LNCaP clone FGC (cell line): ENCODE data around the gene DNMBP.

Experiments used
- DNase-seq: peaks from one replicate; pipeline ENCODE4 v3.0.0-alpha.2; 2011; ENCODE audit warnings: low read depth
- H3K4me3 ChIP-seq: 2 replicates; pipeline ENCODE4 v1.5.1; 2011; ENCODE audit warnings: mild to moderate bottlenecking, low read depth, low read length, control low read depth
- TF ChIP-seq, protein P1 (sequence below): IDR thresholded peaks from 2 replicates; pipeline ENCODE4 v1.5.1; 2012; ENCODE audit warnings: mild to moderate bottlenecking; ENCODE audit not compliant: control insufficient read depth, insufficient read depth; ENCODE audit errors: extremely low read depth

DNMBP gene

DNA sequence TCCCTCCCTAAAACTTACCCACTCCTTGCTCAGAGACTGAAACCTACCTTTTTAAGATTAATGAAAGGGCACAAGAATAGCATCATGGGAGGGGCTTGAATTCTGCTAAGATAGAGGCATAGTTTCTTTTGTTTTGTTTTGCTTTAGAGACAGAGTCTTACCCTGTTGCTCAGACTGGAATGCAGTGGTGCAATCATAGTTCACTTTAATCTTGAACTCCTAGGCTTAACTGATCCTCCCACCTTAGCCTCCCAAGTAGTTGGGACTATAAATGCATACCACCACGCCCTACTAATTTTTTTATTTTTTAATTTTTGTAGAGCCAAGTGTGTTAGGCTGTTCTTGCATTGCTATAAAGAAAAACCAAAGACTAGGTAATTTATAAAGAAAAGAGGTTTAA lies 17.7 kb upstream of the DNMBP start:
- no peak for DNase-seq
- TF ChIP-seq, protein P1, sequence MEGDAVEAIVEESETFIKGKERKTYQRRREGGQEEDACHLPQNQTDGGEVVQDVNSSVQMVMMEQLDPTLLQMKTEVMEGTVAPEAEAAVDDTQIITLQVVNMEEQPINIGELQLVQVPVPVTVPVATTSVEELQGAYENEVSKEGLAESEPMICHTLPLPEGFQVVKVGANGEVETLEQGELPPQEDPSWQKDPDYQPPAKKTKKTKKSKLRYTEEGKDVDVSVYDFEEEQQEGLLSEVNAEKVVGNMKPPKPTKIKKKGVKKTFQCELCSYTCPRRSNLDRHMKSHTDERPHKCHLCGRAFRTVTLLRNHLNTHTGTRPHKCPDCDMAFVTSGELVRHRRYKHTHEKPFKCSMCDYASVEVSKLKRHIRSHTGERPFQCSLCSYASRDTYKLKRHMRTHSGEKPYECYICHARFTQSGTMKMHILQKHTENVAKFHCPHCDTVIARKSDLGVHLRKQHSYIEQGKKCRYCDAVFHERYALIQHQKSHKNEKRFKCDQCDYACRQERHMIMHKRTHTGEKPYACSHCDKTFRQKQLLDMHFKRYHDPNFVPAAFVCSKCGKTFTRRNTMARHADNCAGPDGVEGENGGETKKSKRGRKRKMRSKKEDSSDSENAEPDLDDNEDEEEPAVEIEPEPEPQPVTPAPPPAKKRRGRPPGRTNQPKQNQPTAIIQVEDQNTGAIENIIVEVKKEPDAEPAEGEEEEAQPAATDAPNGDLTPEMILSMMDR, result no peak
- H3K4me3 ChIP-seq, result no peak overlapping the region

DNA sequence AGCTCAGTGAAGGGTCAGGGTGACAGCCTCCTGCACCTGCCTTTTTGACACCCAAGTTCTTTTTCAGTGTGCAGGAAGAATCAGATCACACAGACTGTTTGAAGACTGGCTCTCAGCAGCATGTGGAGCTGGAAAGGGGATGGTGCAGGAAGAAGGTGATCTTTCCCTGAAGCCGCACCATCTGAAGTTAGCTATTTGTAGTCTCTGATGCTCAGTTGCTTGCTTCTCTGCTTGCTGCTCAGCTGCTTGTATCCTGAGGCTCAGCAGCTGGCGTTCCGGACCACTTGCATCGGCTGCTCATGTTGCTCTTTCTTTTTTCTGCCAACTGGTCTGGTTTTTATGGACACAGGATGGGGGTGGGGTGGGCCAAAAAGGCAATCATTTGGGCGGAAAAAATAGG lies 15.8 kb upstream of the DNMBP start:
- TF ChIP-seq, protein P1, result no peak
- no peak overlapping the region for H3K4me3 ChIP-seq
- DNase-seq, result no peak

DNA sequence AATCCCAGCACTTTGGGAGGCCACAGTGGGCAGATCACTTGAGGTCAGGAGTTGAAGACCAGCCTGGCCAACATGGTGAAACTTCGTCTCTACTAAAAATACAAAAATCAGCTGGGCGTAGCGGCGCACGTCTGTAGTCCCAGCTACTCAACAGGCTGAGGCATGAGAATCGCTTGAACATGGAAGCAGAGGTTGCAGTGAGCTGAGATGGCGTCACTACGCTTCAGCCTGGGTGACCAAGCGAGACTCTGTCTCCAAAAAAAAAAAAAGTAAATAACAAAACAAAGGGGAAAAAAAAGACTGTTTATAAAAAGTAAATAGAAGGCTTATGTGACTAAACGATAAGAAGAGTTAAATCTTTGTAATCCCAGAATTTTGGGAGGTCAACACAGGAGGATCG lies 15.0 kb upstream of the DNMBP start:
- H3K4me3 ChIP-seq, result no peak overlapping the region
- TF ChIP-seq, protein P1, result no peak
- no peak for DNase-seq

DNA sequence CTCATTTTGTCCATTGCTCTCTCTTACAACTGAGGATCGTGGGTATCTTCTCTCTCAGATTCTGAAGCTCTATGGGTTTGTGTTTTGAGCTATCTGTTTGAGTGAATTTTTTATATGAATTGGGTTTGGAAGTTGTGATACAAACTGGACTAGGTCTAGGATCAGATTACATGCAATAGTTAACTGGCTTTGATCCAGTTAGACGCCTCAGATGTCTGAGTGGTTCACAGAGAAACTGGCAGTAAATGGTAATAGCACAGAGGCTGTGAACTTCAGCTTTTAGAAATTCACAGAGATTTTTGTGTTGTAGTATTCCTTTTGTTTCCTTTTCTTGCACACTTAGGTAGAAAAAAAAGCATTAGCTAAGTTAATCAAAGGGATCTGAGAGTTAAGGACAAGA lies 12.7 kb upstream of the DNMBP start:
- no peak for DNase-seq
- TF ChIP-seq, protein P1, result no peak
- H3K4me3 ChIP-seq, result no peak overlapping the region

DNA sequence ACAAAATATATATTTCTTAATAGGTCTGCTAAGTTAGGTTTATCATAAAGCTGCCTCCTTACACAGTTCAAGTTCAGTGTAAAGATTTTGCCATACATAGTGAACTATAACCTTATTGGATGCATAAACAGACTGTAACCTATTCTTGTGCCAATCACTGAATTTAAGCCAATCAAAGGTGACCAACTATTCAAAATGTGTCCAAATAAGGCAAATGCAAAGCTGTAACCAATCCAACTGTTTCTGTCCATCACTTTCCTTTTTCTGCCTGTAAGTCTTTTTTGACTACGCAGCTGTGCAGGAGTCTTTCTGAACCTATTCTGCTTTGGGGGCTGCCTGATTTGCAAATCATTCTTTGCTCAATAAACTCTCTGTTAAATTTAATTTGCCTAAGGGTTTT lies 11.6 kb upstream of the DNMBP start:
- DNase-seq, result no peak
- TF ChIP-seq, protein P1, result no peak

DNA sequence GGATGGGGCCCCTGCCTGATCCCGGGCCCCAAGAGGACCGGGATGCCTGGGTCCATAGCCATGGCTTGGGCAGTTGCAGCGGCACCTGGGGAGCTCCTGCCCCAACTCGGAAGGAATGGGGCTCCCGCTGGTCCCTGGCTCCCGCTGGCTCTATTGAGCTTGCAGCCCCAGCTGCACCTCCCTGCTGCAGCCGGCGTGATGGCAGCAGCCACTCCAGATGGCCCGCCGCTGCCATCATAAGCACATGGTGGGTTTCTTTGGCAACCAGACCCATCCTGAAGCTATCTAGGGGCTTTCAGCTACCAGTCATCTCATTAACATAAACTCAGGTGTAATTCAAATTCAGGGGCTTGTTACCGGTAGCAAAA lies 11.1 kb upstream of the DNMBP start:
- no peak overlapping the region for H3K4me3 ChIP-seq
- no peak for DNase-seq
- TF ChIP-seq, protein P1, result no peak

More for the DNA sequence above, 11.6 kb upstream of the DNMBP start:
- no peak overlapping the region for H3K4me3 ChIP-seq

DNA sequence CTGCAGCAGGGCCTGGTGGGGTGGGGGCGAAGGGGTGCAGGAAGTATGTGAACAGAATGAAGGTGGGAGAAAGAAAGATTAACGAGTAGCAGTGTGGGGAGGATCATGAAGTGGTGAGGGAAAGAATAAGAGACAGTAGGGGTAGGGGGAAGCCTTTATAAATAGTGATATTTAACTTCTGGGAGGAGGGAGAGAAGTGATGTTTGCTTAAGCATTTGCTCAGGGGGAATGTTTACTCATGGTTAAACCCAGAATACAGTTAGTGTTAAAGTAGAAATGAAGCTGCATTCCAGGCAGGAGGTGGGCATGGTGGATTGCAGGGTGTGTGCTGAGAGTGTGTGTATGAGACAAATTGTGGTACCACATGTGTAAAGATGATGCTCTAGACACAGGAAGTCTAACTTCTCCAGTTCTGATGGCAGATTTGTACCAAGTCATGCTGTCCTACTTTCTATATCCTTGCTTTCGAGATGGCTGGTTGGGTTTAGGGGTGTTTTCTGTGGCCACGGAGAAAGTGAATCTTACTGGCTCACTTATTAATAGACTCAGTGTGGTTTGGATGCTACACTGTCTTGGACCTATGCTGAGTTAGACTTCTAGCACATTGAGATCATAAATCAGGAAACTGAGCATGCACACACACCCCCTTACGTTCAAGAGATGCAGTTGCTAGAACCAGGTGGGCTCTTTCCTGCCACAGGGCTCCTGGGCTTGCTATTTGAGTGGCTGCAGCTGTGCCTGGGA lies 10.6 kb upstream of the DNMBP start:
- no peak for DNase-seq
- TF ChIP-seq, protein P1, result no peak
- H3K4me3 ChIP-seq, result no peak overlapping the region
